NT2/D1 (cell line): ENCODE results near the gene IGLL5.
"Not testable (repeated sequence)": the region's sequence is repeated elsewhere in the genome, so short reads cannot be mapped to it uniquely, and the experiment has no call there.

ENCODE experiments used
- DNase-seq: peaks from one replicate; pipeline ENCODE4 v3.0.0-alpha.2; 2011; ENCODE audit warnings: low read depth, low spot score
- H3K27me3 ChIP-seq: 2 replicates; pipeline ENCODE4 v1.6.0; 2011; ENCODE audit warnings: mild to moderate bottlenecking; ENCODE audit not compliant: insufficient read length, insufficient read depth
- H3K36me3 ChIP-seq: 2 replicates; pipeline ENCODE4 v1.6.1; 2011; ENCODE audit warnings: mild to moderate bottlenecking, low read length, mixed read lengths; ENCODE audit not compliant: insufficient read depth, insufficient read length
- H3K4me1 ChIP-seq: 2 replicates; pipeline ENCODE4 v1.5.1; 2011; ENCODE audit not compliant: insufficient read depth, insufficient read length
- H3K4me3 ChIP-seq: 2 replicates; pipeline ENCODE4 v1.5.1; 2011; ENCODE audit warnings: low read depth; ENCODE audit not compliant: insufficient read length
- H3K9ac ChIP-seq: 2 replicates; pipeline ENCODE4 v1.6.0; 2011; ENCODE audit warnings: low read depth; ENCODE audit not compliant: insufficient read length
- H3K9me3 ChIP-seq: 2 replicates; pipeline ENCODE4 v1.5.1; 2011; ENCODE audit warnings: mild to moderate bottlenecking, low read length; ENCODE audit not compliant: insufficient read depth
- SUZ12 ChIP-seq: IDR thresholded peaks from 2 replicates; pipeline ENCODE4 v1.6.1; 2011; ENCODE audit not compliant: insufficient read length, insufficient read depth; ENCODE audit errors: extremely low read depth
- YY1 ChIP-seq: IDR thresholded peaks from 2 replicates; pipeline ENCODE4 v1.6.1; 2011; ENCODE audit not compliant: insufficient read length, insufficient read depth
- ZNF274 ChIP-seq: IDR thresholded peaks from 2 replicates; pipeline ENCODE4 v1.6.1; 2011; ENCODE audit warnings: mild to moderate bottlenecking, low read depth, low read length

IGLL5 gene

GRCh38 chr22:22895776-22896445 is 8.3 kb downstream of the IGLL5 start:
- Histone ChIP-seq H3K4me3 (no peak overlapping the region), H3K36me3 (no peaks in the 10 kb centered on the region), H3K4me1 (no peaks in the 10 kb centered on the region), H3K9me3 (no peaks in the 10 kb centered on the region), H3K27me3 (peaks cover 92% of the 10 kb centered on the region), H3K9ac (no peak overlapping the region)
- DNase-seq = no peak
- TF ChIP-seq YY1 (no peak), ZNF274 (no peak), SUZ12 (no peak)

- no peak for DNase-seq
- H3K27me3 ChIP-seq = peaks cover 90% of the 10 kb centered on the region
- no peaks in the 10 kb centered on the region for H3K36me3 ChIP-seq
- H3K9ac ChIP-seq = no peak overlapping the region
- no peaks in the 10 kb centered on the region for H3K9me3 ChIP-seq
- TF ChIP-seq ZNF274 (no peak), YY1 (no peak), SUZ12 (no peak)
- H3K4me1 ChIP-seq = no peaks in the 10 kb centered on the region
- H3K4me3 ChIP-seq = no peak overlapping the region
Observed at GRCh38 chr22:22896601-22897000, 9.0 kb downstream of the IGLL5 start.

- no peaks in the 10 kb centered on the region for H3K36me3 ChIP-seq
- H3K4me1 ChIP-seq = no peaks in the 10 kb centered on the region
- peaks cover 90% of the 10 kb centered on the region for H3K27me3 ChIP-seq
- H3K4me3 ChIP-seq = no peak overlapping the region
- TF ChIP-seq ZNF274 (no peak), YY1 (no peak), SUZ12 (no peak)
- H3K9me3 ChIP-seq = no peaks in the 10 kb centered on the region
- no peak for DNase-seq
- H3K9ac ChIP-seq = no peak overlapping the region
Observed at GRCh38 chr22:22897091-22897490, 9.5 kb downstream of the IGLL5 start.

- Histone ChIP-seq H3K4me3 (no peak overlapping the region), H3K9ac (no peak overlapping the region), H3K9me3 (no peaks in the 10 kb centered on the region), H3K4me1 (no peaks in the 10 kb centered on the region), H3K27me3 (peaks cover 90% of the 10 kb centered on the region), H3K36me3 (no peaks in the 10 kb centered on the region)
- DNase-seq = no peak
- TF ChIP-seq SUZ12 = no peak
- no peak for TF ChIP-seq YY1
Observed at GRCh38 chr22:22897947-22898346, 10.3 kb downstream of the IGLL5 start.

GRCh38 chr22:22898411-22898950 is 10.9 kb downstream of the IGLL5 start:
- not testable (repeated sequence) for DNase-seq, H3K9ac ChIP-seq, H3K9me3 ChIP-seq, H3K4me1 ChIP-seq, H3K4me3 ChIP-seq, H3K36me3 ChIP-seq
- peaks cover 90% of the 10 kb centered on the region for H3K27me3 ChIP-seq

GRCh38 chr22:22899342-22900080 is 11.9 kb downstream of the IGLL5 start:
- not testable (repeated sequence) for H3K36me3 ChIP-seq, H3K9me3 ChIP-seq, H3K4me1 ChIP-seq, DNase-seq, H3K9ac ChIP-seq, H3K4me3 ChIP-seq
- peaks cover 90% of the 10 kb centered on the region for H3K27me3 ChIP-seq

GRCh38 chr22:22900527-22901205 is 13.1 kb downstream of the IGLL5 start:
- H3K9me3 ChIP-seq, H3K4me1 ChIP-seq, H3K36me3 ChIP-seq, DNase-seq, H3K9ac ChIP-seq, H3K4me3 ChIP-seq: not testable (repeated sequence)
- H3K27me3 ChIP-seq = peaks cover 86% of the 10 kb centered on the region
